Body of pancreas (tissue), 4 donors: ENCODE data around the gene UBE2E2.

Source experiments
- POLR2A ChIP-seq, 3 donors: fragments of 450-650 bp; IDR thresholded peaks; one replicate each; pipeline ENCODE4 v1.6.1; 2016; ENCODE audit warnings: antibody characterized with exemption in 3 of 3, mild to moderate bottlenecking in 2 of 3
- TF ChIP-seq, protein P1 (sequence below), 7 experiments: fragments of 450-650 bp in 4 of 7; fragments of 200-600 bp in 3 of 7; sonication (generic) in 3 of 7; IDR thresholded peaks; one replicate each; pipeline ENCODE4 v1.5.1; 2016 to 2019; ENCODE audit warnings: antibody characterized with exemption in 7 of 7

GRCh38 chr3:23487015-23487414, 283.9 kb downstream of the UBE2E2 start:
- no peak for TF ChIP-seq POLR2A (IDR thresholded peaks at IDR 0.05)
- TF ChIP-seq, protein P1, sequence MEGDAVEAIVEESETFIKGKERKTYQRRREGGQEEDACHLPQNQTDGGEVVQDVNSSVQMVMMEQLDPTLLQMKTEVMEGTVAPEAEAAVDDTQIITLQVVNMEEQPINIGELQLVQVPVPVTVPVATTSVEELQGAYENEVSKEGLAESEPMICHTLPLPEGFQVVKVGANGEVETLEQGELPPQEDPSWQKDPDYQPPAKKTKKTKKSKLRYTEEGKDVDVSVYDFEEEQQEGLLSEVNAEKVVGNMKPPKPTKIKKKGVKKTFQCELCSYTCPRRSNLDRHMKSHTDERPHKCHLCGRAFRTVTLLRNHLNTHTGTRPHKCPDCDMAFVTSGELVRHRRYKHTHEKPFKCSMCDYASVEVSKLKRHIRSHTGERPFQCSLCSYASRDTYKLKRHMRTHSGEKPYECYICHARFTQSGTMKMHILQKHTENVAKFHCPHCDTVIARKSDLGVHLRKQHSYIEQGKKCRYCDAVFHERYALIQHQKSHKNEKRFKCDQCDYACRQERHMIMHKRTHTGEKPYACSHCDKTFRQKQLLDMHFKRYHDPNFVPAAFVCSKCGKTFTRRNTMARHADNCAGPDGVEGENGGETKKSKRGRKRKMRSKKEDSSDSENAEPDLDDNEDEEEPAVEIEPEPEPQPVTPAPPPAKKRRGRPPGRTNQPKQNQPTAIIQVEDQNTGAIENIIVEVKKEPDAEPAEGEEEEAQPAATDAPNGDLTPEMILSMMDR (IDR thresholded peaks at IDR 0.05) = no peak
